Stimulated activated CD4-positive, alpha-beta T cell treated with anti-CD3 and anti-CD28 coated beads, Interleukin-15, amount 100 ng/mL, for 1 hour (primary cell): ENCODE data around the gene C1orf210.

Experiments used
- DNase-seq, 2 donors: peaks; one replicate each; pipeline ENCODE4 v3.0.0-alpha.2; 2020; ENCODE audit warnings: low read depth in 1 of 2, low spot score in 1 of 2

Gene C1orf210

GRCh38 chr1:43285269-43285990 lies at the start of gene C1orf210:
TSS of gene C1orf210 (minus strand) at chr1:43285581. CDS start at chr1:43283270, 2,311 bp downstream.
- DNase-seq = no peak

- no peak for DNase-seq
Observed at GRCh38 chr1:43334453-43335205, 49.2 kb upstream of the C1orf210 start.

GRCh38 chr1:43331688-43332087 lies 46.3 kb upstream of the C1orf210 start:
- no peak for DNase-seq

- DNase-seq = peak in 1 of 2 donors; percentile 43
Observed at GRCh38 chr1:43329995-43330751, 44.8 kb upstream of the C1orf210 start.

- no peak for DNase-seq
Observed at GRCh38 chr1:43327549-43328292, 42.3 kb upstream of the C1orf210 start.

GRCh38 chr1:43325381-43325780 lies 40.0 kb upstream of the C1orf210 start:
- no peak for DNase-seq

- no peak for DNase-seq
Observed at GRCh38 chr1:43324810-43325209, 39.4 kb upstream of the C1orf210 start.

GRCh38 chr1:43322506-43322905 lies 37.1 kb upstream of the C1orf210 start:
- no peak for DNase-seq

- DNase-seq = no peak
Observed at GRCh38 chr1:43321331-43321891, 36.0 kb upstream of the C1orf210 start.

GRCh38 chr1:43319766-43320165 lies 34.4 kb upstream of the C1orf210 start:
- no peak for DNase-seq

- no peak for DNase-seq
Observed at GRCh38 chr1:43319288-43319687, 33.9 kb upstream of the C1orf210 start.

- no peak for DNase-seq
Observed at GRCh38 chr1:43318831-43319230, 33.5 kb upstream of the C1orf210 start.

- DNase-seq = no peak
Observed at GRCh38 chr1:43317817-43318471, 32.6 kb upstream of the C1orf210 start.

- no peak for DNase-seq
Observed at GRCh38 chr1:43316738-43317520, 31.5 kb upstream of the C1orf210 start.

GRCh38 chr1:43315963-43316737 lies 30.8 kb upstream of the C1orf210 start:
- DNase-seq = no peak

- no peak for DNase-seq
Observed at GRCh38 chr1:43315481-43315880, 30.1 kb upstream of the C1orf210 start.

- DNase-seq = no peak
Observed at GRCh38 chr1:43314233-43314632, 28.9 kb upstream of the C1orf210 start.

GRCh38 chr1:43313771-43314170 lies 28.4 kb upstream of the C1orf210 start:
- no peak for DNase-seq
